Eye (tissue), 1 donor: ENCODE data around the gene LPXN.

Experiments used
- DNase-seq: peaks from one replicate; pipeline ENCODE4 v3.0.0-alpha.2; 2015

LPXN gene

DNA sequence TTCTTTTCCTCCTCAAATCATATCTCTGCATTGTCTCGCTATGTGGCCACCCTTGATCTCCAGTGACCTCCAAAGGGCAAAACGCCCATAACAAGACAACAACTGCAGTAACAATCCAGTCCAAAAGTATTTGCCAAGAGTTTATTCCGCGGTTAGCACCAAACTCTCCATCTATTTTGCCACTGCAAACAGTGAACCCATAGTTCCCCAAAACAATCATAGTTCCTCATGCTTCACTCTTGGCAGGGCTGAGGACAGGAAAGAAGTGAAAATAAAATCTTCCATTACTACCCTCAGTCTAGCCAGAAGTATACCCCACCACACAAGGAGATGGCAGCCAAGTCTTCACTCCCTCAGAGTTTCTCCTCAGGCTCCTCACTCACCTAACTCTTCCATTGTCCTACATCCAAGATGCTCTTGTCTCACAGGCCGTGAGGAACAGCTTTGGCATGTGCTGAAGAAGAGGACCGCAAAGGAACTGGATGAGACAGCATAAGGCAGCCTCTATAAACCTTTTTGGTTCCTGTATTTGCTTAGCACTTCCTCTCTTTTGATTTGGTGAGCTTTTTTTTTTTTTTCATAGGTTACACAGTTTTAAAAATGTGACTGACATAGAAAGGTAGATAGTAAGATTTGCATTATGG lies at the start of gene LPXN:
Gene LPXN (minus strand): TSS at position 480 of the 644 bp plus-strand sequence. CDS start 84 bp downstream, at position 396.
- DNase-seq = no peak

DNA sequence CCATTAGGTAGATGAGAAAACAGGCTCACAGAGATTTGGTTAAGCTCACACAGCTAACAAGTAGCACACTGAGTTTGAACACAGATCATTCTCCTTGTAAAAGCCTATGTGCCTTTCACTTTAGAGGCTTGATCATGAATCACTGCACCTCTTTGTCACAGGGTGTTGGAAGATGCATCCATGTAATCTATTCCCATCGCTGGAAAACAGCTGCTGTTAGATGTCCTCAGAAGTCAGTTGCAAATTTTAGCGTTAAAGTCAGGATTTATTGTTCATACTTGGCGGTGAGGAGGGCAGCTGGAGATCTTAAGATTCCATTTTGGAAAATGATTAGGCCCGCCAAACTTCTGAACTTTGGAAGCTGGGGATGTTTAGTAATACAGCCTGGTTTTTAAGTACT lies 49.4 kb upstream of the LPXN start:
- no peak for DNase-seq

DNA sequence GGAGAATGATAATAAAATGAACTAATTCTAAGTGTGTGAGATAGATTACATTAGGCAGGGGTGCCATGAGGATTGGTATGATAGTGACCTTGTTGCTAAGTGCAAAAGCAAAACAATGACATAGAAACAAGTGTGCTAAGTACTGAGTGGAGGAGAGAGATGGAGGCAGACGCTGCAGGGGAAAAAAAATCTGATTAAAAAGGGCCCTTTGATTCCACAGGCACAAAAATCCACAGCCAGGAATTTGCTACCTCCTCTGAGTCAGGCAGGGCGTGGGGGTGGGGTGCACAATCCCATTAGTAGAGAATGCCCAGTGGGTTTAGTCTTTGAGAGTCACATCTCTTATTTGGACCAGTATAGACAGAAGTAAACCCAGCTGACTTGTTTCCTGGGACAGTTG lies 46.7 kb upstream of the LPXN start, which contains the start of gene CNTF:
Gene CNTF (plus strand): TSS at position 322 of the 400 bp plus-strand sequence. CDS start 88 bp downstream, outside the sequence.
- peak; percentile 12 for DNase-seq

DNA sequence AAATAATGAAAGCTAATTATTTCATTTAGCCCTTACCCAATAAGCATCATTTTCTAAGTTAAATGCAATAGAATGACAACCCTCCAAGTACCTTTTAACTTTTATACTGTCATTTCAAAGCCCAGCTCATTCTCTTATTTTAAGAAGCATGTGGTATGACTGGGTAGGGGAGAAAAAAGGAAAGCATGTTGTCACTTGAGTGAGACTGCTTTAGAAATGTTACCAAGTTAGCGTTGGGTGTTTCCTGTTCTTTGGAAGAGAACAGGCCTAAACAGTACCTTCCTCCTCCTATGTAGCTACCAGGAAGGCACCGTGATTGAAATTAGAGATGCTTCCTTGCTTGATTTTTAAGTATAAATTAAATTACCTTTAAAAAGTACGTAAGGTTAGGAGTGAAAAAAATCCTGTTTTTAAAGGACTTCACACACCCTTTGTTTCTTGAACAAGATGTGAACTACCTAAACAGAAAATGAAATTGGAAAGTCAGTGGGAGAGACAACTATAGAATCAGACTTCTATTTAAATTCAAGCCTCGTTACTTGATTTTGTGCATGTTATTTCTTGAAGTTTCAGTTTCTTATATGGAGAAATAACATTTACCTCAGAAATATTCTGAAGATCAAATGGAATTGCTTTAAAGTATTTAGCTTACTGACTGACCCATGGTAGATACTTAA lies 46.1 kb upstream of the LPXN start:
- no peak for DNase-seq

DNA sequence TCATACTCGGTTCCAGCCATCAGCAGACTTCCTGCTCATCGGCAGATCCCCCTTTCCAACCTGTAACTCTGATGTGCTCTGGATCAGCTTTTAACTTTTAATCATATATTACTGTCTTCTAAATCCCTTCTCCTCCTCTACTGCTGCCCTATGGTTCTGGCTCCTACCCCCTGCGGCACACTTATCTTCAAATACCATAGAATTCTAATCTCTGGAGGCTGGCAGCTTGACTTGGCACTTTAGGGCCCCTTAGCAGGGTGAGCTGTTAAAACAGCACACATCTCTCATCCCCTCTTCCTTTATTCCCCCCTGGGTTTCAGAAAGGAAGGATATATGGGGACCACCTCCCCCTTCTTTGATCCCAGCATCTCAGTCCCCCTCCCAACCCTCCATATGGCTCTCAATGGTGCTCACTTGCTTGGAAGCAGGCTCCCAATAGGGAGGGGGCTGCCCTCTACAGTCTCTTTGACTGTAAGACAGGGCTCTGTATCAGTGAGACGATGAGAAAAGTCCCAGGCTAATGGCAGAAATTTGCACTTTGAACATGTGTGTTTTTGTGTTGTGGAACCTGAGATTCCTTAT lies 42.4 kb upstream of the LPXN start:
- no peak for DNase-seq

DNA sequence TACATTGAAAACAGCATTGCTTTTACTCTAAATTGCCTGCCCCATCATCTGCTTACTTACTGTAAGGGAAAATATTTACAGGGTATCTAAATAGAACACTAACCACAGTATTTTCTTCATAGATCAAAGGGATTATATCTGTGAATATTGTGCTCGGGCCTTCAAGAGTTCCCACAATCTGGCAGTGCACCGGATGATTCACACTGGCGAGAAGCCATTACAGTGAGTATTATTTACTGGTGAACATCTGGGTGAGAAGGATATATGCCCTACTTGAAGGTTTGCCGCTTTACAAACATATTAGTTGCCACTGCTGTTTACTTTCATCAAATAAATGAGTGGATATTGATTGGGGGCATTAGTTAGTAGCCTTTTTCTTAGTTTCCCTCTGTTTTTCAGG lies 40.9 kb upstream of the LPXN start:
- no peak for DNase-seq

DNA sequence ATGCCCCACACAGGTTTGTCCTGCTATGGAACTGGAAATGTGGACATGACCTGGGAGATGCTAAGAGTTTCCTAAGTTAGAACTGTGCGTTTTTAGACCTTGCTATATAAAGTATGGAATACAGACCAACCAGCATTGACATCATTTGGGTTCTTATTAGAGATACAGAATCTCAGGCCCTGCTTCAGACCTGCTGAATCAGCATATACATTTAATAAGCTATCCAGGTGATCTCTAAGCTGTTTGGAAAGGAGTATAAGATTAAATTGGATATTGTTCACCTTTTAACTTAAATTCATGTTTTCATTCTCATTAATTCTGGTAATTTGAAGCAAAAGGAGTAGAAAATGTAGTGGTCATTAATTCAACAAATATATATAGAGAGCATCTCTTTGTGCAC lies 39.9 kb upstream of the LPXN start:
- no peak for DNase-seq

DNA sequence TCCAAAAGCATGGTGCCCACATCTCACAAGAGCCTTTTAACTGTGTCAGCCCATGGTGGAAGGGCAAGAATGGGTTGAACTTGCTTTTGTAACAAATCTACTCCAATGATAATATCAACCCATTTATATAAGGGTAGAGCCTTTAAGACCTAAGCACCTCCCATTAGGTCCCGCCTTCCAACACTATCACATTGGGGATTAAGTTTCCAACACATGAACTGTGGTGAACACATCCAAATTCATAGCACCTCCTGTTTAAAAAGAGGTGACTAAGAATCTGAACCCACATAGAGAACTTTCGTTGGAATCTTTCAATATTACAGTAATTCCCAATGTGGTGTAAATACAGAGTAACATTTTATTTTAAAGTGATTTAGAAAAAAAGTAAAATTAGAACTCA lies 37.6 kb upstream of the LPXN start:
- DNase-seq = no peak

DNA sequence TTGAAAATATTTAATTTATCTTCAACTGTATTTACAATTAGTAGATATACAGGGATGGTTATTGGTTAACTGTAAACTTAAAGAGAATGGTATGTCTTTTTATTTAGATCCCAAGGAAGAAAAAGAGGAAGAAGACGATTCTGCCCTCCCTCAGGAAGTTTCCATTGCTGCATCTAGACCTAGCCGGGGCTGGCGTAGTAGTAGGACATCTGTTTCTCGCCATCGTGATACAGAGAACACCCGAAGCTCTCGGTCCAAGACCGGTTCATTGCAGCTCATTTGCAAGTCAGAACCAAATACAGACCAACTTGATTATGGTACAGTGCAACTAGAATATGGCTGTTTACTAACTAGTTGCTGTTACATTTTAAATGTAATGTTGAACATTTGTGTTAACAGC lies 34.1 kb upstream of the LPXN start:
- DNase-seq = no peak

DNA sequence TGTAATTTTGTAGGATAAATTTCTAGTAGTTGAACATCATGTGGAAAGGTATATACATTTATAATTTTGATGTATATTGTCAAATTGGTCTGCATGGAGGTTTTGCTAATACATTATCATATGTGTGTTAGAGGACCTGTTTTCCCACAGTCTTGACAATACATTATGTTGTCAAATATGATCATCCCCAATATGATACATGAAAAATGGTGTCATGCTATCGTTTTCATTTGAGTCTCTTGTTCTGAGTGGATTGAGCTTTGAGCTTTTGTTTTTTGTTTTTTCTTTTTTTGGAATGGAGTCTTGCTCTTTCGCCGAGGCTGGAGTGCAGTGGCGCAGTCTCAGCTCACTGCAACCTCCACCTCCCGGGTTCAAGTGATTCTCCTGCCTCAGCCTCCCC lies 32.7 kb upstream of the LPXN start:
- no peak for DNase-seq

DNA sequence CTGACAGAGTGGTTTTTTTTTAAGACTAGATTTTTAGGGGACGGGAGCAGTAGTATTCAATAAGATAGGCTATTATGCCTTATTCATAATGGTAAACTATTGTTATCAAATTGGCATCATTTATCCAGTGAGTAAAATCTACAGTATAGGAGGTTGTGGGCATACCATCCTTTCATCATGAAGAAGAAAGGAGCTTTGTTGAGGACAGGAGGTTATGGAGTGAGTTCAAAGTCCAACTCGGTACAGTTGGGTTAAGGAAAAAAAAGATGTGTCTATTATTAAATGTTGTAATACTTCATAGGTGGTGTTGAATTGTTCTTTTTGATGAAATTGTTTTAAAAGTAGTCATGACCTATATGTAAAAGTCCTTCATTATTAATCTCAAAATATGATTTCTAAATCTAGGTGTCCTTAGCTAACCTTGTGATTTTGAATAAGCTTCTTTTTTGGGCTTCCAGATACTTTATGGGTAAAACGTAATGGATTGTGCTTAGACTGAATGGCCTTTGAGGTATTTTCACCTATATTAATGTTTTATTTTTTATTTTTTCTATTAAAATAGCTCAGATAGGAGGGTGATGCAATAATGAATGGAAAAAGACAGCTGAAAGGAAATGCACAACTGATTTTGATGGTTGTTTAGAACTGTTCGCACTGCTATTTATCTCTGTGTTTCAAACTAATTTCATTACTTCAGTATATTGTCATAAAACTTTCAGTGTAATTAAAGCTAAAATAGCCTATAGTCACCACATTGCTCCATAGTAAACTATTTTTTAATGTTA lies 31.5 kb upstream of the LPXN start:
- DNase-seq = no peak

DNA sequence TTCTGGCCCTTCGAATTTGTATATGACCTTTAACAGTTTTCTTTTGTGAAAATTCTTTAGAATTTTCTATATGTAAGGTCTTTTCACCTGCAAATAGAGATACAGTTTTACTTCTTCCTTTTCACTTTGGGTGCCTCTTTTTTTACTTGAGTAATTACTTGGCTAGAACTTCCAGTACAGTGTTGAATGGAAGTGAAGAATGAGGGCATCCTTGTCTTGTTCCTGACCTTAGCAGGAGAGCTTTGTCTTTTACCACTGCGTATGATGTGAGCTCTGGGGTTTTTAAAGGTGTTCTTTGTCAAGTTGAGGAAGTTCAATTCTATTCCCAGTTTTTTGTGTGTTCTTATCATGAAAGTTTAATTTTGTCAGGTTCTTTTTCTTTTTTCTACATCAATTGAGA lies 24.9 kb upstream of the LPXN start:
- DNase-seq = no peak

DNA sequence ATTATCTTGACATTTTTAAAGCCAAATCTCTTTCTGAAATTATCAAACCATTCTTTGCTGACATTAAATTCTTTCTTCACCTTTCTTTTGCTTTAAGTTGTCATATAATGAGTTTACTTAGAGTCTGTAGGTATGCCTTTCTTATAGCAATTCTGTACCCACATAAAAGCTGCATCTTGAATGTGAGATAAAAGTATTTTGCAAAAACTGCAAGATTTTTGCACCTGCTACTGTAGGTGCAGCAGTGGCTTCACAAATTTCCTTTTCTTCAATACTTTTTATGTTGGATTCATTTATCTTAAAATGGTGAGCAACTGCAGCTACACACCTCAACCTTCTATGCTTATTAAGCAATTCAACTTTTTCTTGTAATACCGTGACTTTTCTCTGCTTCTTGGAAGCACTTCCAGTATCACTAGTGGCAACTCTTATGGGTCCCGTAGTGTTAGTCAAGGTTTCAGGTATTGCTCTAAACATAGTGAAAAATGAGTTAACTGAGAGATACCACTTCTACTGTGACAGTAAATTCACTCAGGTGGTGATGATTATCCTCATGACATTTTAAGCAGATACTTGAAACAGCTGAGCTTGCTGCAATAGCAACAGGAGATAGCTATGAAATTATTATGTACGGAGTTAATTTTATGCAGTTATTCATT lies 22.0 kb upstream of the LPXN start:
- no peak for DNase-seq

DNA sequence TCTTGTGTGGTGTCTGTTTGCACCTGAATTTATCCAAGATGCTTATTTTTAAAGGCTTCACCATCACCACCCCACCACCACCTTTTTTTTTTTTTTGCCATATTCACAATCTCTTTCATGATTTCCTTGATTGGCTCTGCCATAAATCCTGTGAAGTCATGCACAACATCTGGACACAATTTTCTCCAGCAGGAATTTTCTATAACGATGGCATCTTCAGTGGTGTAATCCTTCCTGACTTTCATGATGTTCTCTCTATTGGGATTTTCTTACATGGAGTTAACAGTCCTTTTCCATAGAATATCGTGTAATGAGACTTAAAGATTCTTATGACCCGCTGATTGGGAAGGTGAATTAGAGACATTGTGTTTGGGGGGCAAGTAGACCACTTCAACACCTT lies 21.0 kb upstream of the LPXN start:
- DNase-seq = no peak

DNA sequence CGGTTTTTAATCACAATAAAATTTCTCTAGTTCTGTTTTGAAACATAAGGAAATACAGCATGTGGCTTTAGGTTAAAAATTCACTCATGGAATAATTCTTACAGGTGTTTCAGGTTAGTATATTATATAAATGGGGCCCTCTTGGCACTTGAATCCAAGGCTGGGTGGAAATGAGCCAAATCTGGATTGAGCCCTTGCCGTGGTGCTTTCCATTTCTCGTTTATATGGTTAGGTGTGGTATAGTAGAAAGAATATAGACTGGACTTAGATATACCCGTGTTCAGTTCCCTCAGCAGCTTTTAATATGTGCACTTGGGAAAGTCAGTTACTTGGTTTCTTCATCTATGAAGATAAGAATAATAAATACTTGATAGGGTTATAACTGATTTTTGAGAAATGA lies 19.2 kb upstream of the LPXN start:
- DNase-seq = no peak

DNA sequence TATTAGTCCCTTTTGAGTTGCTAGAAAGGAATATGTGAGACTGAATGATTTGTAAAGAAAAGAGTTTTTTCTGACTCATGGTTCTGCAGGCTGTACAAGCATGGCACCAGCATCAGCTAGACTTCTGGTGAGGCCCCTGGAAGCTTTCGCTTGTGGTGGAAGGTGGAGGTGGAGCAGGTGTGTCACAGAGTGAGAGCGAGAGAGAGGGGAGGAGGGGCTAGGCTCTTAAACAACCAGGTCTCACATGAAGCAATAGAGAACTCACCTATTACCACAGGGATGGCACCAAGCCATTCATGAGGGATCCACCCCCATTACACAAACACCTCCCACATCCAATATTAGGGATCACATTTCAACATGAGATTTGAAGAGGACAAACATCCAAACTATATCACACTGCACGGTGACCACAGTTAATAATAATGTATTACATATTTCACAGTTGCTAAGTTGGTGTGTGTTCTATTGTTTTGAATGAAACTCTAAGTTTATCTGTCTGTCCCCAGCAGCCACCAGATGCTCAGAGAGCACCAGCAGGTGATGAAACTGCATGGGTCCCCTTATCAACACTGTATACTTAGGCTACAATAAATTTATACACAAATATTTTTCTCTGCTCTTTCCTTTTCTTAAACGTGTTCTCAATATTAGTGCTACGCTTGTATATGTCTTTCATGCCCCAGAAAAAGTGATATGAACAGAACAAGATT lies 17.3 kb upstream of the LPXN start:
- DNase-seq = no peak

DNA sequence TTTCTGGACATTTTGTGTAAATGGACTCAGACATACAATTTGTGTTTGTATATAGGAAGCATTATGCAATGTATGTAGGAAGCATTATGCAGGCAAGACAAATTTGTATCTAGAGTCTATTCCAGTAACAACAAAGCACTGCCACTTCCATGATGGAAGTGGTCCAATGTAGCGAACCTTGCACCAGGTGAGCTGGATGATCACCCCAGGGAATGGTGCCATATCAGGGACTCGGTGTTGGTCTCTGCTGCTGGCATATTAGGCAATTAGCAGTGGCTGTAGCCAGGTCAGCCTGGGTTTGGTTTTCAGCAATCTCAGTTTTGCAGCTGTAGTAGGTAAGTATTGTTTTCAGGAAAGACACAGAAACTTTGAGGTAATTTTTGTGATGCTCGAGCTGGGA lies 16.0 kb upstream of the LPXN start:
- DNase-seq = no peak

DNA sequence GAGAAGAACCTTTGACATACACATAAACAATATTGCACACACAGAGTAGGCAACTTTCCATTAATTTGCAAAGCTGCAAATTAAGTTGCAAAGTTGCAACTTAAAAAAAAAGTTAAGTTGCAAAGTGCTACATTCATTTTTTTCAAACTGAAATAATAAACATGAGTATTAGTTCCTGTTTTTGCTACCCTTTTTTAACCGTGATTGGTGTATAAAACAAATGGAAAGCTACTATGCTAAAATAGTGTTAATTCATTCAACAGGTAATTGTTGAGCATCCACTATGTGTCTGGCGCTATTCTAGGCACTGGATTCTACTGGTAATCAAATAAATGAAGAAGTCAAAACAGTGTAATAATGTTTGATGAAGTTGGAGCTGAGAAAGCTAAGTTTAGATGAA lies 11.3 kb upstream of the LPXN start:
- DNase-seq = no peak

DNA sequence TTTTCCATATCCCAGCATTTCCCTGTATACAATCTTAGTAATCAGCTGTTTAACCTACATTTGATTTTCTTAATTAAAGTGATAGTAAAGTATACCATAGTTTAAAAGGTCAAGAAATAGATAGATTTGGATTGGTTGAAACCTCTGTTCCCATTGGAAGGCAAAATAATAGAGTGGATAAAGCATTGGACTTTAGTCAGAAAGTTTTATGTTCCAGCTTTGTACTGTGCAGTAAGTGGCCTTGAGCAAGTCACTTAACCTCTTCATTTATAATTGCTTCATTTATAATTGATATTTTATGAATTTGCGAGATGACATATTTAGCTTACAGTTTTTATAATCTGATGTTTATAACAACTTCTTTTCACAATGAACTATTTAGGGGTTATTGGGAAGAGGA lies 6.8 kb upstream of the LPXN start:
- DNase-seq = no peak

DNA sequence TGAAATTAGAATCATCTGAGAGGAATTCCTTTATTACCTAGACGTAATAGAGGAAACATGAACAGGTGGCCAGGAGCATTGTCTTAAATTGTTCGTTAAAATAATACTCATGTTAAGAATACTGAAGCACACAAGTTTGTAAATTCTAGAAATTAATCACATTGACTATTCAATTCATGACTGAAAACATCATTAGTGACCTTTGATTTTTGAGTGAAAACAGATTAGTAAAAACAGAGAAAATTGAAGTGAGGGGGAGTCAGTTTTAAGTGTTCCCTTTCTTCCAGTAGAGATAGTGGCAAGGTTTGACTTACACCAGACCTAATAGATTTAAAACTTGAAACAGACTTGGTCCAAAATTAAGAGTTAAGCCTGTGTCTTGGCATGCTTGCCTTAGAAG lies 4.7 kb upstream of the LPXN start:
- peak; percentile 32 for DNase-seq

DNA sequence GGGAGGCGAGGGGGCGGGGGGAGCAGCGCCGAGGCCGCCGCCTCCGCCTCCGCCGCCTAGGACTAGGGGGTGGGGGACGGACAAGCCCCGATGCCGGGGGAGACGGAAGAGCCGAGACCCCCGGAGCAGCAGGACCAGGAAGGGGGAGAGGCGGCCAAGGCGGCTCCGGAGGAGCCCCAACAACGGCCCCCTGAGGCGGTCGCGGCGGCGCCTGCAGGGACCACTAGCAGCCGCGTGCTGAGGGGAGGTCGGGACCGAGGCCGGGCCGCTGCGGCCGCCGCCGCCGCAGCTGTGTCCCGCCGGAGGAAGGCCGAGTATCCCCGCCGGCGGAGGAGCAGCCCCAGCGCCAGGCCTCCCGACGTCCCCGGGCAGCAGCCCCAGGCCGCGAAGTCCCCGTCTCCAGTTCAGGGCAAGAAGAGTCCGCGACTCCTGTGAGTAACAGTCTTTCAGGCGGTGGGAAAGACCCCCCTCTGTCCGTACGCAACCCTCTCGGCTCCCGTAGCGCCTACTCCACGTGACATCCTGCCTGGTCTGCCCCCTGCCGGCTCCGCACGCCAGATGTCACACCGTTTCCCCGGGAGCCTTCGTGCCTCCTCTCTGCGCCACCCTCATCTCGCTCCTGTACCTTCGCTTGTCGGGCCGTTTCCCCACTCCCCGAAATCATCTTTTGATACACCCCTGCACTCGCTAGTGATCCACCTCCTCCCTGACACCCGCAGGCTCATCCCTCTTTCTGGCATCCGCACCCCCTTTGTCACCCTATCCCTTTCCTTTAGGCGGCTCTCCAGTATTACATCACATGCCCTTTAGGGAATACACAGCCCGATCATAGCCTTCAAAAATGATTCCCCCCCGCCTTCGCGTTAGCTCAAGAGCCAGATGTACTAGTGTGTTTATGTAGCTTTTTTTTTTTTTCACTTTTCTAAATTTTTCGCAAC lies 3.8 kb upstream of the LPXN start:
- peak; percentile 98 for DNase-seq
